SJCRH30 (cell line): Measurements from ENCODE around the gene FXYD2. TPM values are rescaled to one million over a fixed set of nuclear protein-coding genes. Genes with fewer than 3 reads are reported as not detected.

ENCODE experiments used
- DNase-seq, 2 experiments: peaks; one replicate each; pipeline ENCODE4 v3.0.0-alpha.2; 2015 to 2020
- H3K27ac ChIP-seq: fragments of 250-450 bp; sonication (Bioruptor Pico); 2 replicates; pipeline ENCODE4 v1.5.1; 2020; ENCODE audit warnings: mild to moderate bottlenecking, moderate library complexity
- H3K27me3 ChIP-seq: fragments of 250-450 bp; sonication (Bioruptor Pico); 2 replicates; pipeline ENCODE4 v1.5.1; 2020; ENCODE audit warnings: mild to moderate bottlenecking, moderate library complexity
- H3K36me3 ChIP-seq: fragments of 250-450 bp; sonication (Bioruptor Pico); 2 replicates; pipeline ENCODE4 v1.5.1; 2020; ENCODE audit warnings: mild to moderate bottlenecking, moderate library complexity
- H3K4me1 ChIP-seq: fragments of 250-450 bp; sonication (Bioruptor Pico); 2 replicates; pipeline ENCODE4 v1.5.1; 2020; ENCODE audit warnings: mild to moderate bottlenecking, moderate library complexity
- H3K4me3 ChIP-seq: fragments of 250-450 bp; sonication (Bioruptor Pico); 2 replicates; pipeline ENCODE4 v1.5.1; 2020; ENCODE audit warnings: mild to moderate bottlenecking, moderate library complexity
- H3K9me3 ChIP-seq: fragments of 250-450 bp; sonication (Bioruptor Pico); replicated peaks from 2 replicates; pipeline ENCODE4 v1.5.1; 2020; ENCODE audit warnings: mild to moderate bottlenecking, moderate library complexity
- total RNA-seq: library from RNA; depleted of rRNA; stranded (reverse); fragments of >200 nt; shearing (Covaris generic); gene quantifications from 2 replicates; pipeline ENCODE4 v1.2.3, GENCODE V29; 2014

FXYD2 gene
- total RNA-seq, 1 experiment from 2014 or later: 0.14 TPM

DNA sequence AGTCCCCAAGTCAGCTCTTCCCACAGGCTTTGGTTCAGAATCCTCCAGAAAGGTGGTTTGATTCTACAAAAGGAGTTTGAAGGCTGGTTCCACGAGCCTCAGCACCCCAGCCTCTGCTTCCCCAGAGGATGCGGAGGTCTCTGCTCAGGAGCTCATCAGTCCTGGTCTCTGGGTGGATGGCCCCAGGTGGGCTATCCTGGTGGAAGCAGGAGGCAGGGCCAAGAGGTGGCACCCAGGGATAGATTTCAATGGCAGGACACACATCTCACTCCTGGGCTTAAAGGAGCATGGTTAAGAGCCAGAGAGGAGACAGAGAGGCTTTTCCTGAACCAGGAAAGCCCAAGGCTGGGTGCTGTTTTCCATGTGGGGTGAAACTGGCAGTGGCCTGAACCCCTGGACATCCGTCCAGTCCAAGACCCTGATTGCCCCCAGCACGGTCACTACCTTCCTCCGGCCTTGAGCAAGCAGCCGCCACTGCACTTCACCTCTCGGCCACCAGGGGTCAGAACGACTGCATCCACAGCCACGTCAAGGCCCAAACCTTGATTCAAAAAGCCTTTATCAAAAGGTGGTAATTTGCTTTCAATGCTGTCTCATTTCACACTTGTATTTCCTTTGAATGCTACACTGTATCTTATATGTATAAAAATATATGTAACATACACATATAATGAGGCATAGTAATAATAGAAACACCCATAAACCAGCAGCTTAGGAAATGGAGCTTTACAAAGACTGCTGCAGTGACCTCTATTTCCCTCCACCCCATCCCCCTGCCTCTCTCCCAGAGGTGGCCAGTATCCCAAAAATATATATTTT lies 19.3 kb upstream of the FXYD2 start:
- Histone ChIP-seq H3K4me1 (no peaks in the 10 kb centered on the region), H3K36me3 (no peaks in the 10 kb centered on the region; the same call in 1 of the 2 replicates), H3K4me3 (no peak overlapping the region), H3K27ac (no peak overlapping the region), H3K9me3 (no peaks in the 10 kb centered on the region), H3K27me3 (no peaks in the 10 kb centered on the region)
- peak; percentile 48 to 70 for DNase-seq

DNA sequence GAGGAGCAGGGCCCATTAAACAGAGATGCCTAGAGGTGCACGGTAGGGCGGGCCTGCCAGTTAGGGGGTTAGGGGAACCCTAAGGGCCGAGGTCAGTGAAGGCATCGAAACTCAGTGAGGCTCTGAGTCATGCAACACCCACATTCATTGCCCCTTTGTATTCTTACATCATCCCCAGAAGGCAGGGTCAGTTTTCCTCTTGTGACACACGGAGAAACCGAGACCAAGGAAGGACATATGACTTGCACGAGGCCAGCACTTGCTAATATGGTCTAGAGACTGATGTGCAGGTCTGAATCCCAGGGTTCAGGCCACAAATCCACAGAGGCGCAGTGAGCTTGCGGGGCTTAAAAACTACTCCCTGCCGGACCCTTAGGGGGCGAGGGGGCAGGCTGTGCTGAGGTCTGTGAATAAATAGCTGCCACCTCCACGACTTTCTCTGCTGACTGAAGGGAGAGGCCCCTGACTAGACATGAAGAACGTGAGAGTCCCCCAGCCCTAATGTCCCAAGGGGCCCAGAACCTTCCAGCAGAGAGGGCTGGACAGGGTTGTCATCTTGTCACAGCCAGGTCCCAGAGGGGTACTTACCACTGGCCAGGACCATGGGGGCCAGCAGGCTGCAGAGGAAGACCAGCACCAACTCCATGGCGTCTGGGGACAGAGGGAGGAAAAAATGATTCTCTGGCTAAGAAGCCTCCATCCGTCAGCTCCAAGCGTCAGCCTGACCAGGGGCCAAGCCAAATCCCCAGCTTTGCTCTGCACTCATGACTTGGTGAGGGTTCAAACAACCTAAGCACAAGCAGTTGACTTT lies 17.8 kb upstream of the FXYD2 start:
- Histone ChIP-seq H3K27ac (no peak overlapping the region), H3K4me3 (no peak overlapping the region), H3K36me3 (no peaks in the 10 kb centered on the region), H3K9me3 (no peaks in the 10 kb centered on the region), H3K27me3 (no peaks in the 10 kb centered on the region), H3K4me1 (no peaks in the 10 kb centered on the region)
- DNase-seq: no peak

DNA sequence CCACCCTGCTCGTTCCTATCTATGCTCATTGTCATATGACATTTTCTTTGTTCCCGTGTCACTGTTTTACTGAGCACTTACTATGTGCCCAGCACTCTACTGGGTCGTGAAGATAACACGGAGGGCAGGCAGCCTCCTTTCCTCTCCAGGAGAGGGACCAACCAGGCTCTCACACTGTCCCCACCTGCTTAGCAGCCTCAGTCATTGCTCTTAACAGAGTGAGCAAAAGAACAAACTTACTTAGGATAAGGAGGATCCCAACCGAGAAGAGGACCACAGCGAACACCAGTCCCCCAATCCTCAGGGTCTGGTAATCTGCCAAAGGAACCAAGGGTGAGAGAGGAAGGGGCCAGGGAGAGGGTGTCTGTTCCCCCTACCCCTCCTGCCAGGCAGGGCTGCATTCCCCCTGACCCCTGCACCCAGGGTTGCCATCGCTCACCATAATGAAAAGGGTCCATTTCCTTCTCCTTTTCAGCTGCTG lies 17.0 kb upstream of the FXYD2 start:
- Histone ChIP-seq H3K9me3 (no peaks in the 10 kb centered on the region), H3K4me3 (no peak overlapping the region), H3K36me3 (no peaks in the 10 kb centered on the region), H3K27ac (no peak overlapping the region), H3K4me1 (no peaks in the 10 kb centered on the region), H3K27me3 (no peaks in the 10 kb centered on the region)
- no peak for DNase-seq

DNA sequence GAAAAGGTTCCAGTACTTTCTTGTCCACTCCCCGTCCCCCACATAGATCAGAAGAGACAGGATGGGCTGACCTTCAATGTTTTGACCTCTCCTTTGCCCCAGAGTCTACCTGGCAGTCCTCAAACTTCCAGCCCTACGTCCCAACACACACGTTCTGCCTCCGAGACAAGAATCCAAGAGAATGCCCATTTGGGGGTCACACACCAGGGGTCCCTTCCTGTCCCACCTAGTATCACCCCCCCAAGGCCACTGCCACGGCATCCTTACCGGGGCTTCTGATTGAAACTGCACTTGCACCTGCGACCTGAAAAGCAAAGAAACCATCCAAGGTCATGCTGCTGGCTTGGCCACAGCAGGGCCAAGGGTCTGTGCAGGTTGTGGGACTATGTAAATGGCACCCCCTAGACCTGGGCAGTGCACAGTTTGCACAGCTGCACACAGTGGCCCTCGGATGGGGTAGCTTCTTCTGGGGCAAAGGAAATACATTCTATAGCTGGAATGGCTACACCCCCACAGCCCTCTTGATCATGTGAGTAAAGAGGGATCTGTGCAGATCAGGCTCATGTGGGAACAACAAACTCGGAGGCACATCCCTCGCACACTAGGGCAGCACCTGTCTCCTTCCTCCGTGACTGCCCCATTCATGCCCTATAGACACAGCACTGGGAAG lies 16.5 kb upstream of the FXYD2 start:
- H3K4me3 ChIP-seq: no peak overlapping the region
- H3K9me3 ChIP-seq: no peaks in the 10 kb centered on the region
- H3K4me1 ChIP-seq: no peaks in the 10 kb centered on the region
- no peak for DNase-seq
- H3K27me3 ChIP-seq: no peaks in the 10 kb centered on the region
- H3K36me3 ChIP-seq: no peaks in the 10 kb centered on the region
- no peak overlapping the region for H3K27ac ChIP-seq

GRCh38 chr11:117839936-117840813 lies 15.6 kb upstream of the FXYD2 start:
- Histone ChIP-seq H3K27me3 (no peaks in the 10 kb centered on the region), H3K9me3 (no peaks in the 10 kb centered on the region), H3K4me3 (no peak overlapping the region), H3K36me3 (no peaks in the 10 kb centered on the region), H3K27ac (no peak overlapping the region), H3K4me1 (no peaks in the 10 kb centered on the region)
- DNase-seq: no peak

DNA sequence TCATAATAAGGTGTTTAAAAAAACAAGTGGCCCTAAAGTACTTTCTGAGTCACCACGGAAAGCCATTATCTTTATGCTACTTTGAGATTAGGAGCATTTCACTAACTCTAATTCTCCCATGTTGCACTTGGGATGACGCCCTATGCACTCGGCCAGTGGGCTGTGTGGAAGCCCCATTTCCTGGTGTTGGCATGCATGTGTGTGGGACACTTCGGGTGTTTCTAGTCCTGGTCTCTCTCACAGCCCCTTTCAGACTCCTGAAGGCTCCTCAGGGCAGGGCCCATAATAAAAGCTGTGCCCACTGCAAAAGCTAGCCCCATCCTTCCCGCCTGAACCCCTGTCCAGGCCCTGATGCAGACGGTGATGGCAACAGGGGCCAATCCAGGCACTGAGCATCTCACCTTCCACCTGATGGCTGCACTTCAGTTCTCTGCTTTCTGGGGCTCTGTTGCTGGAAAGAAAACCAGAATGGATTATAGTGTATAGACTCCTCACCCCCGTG lies 14.9 kb upstream of the FXYD2 start:
- Histone ChIP-seq H3K36me3 (no peaks in the 10 kb centered on the region), H3K4me3 (no peak overlapping the region), H3K4me1 (no peaks in the 10 kb centered on the region), H3K27ac (no peak overlapping the region), H3K9me3 (no peaks in the 10 kb centered on the region), H3K27me3 (no peaks in the 10 kb centered on the region)
- DNase-seq: no peak

DNA sequence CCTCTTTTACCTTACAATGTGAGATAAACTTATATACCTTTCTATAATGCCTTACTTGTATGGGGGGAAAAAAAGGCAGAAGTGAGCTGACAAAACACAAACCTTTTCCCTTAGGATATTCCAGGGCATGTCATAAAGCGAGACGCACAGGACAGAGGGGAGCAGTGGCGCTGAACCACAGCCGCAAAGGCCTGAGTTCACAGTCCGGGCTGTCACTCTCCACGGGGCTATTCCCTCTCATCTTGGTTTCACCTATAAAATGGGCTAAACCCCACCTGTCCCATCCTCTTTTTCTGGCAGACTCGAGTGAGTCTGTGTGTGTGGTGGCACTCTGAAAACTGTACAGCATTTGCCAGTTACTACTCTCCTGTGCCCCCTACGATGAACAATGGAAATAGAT lies 14.4 kb upstream of the FXYD2 start:
- Histone ChIP-seq H3K4me1 (no peaks in the 10 kb centered on the region), H3K27ac (no peak overlapping the region), H3K27me3 (no peaks in the 10 kb centered on the region), H3K9me3 (no peaks in the 10 kb centered on the region), H3K4me3 (no peak overlapping the region), H3K36me3 (no peaks in the 10 kb centered on the region)
- DNase-seq: no peak

GRCh38 chr11:117837791-117838190 lies 13.2 kb upstream of the FXYD2 start:
- no peak overlapping the region for H3K4me3 ChIP-seq
- no peak overlapping the region for H3K27ac ChIP-seq
- no peaks in the 10 kb centered on the region for H3K36me3 ChIP-seq
- H3K27me3 ChIP-seq: no peaks in the 10 kb centered on the region
- no peak for DNase-seq
- H3K9me3 ChIP-seq: no peaks in the 10 kb centered on the region
- peaks cover 6% of the 10 kb centered on the region; the same call in 1 of the 2 replicates for H3K4me1 ChIP-seq

GRCh38 chr11:117837070-117837776 lies 12.7 kb upstream of the FXYD2 start:
- no peak overlapping the region for H3K27ac ChIP-seq
- no peaks in the 10 kb centered on the region for H3K27me3 ChIP-seq
- peaks cover 6% of the 10 kb centered on the region; the same call in 1 of the 2 replicates for H3K4me1 ChIP-seq
- H3K4me3 ChIP-seq: no peak overlapping the region
- no peaks in the 10 kb centered on the region for H3K9me3 ChIP-seq
- no peaks in the 10 kb centered on the region for H3K36me3 ChIP-seq
- DNase-seq: no peak

DNA sequence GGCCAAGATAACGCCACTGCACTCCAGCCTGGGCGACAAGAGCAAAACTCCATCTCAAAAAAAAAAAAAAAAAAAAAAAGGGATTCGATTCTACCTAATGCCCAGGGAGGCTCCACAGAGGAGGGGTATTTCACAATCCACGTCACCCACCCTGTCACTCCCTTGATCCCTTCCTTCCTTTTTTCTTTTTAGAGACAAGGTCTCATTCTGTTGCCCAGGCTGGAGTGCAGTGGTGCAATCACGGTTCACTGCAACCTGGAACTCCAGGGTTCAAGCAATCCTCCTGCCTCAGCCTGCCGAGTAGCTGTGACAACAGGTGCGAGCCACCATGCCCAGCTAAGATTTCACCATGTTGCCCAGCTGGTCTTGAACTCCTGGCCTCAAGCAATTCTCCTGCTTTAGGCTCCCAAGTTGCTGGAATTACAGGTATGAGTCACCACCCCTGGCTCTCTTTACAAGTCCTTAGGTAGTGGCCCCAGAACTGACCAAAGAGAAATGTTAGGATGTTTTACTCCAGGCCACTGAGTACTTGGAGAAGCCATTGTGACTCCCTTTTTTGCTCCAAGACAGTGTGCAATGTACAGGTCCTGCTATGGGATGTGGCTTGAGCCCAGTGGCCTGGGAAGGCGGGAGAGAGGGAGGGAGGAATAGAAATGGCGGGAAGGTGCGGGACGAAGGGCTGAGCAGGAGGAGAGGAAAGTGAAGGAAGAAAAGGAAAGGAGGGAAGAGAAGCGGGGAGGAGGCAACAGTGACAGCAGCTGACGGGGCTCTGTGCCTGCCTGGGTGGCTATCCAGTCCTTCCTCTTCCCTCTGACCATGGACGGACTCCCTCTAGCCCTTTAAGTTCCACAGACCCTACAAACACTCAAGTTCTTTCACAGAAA lies 11.8 kb upstream of the FXYD2 start:
- no peak for DNase-seq

GRCh38 chr11:117835576-117835975 lies 11.0 kb upstream of the FXYD2 start:
- Histone ChIP-seq H3K4me1 (peaks cover 6% of the 10 kb centered on the region; the same call in 1 of the 2 replicates), H3K27ac (no peak overlapping the region), H3K4me3 (no peak overlapping the region), H3K36me3 (no peaks in the 10 kb centered on the region), H3K27me3 (no peaks in the 10 kb centered on the region), H3K9me3 (no peaks in the 10 kb centered on the region)
- DNase-seq: no peak

More for the DNA sequence above, 11.8 kb upstream of the FXYD2 start:
- H3K4me3 ChIP-seq: no peak overlapping the region
- H3K4me1 ChIP-seq: peaks cover 6% of the 10 kb centered on the region; the same call in 1 of the 2 replicates
- no peak overlapping the region for H3K27ac ChIP-seq
- no peaks in the 10 kb centered on the region for H3K9me3 ChIP-seq
- H3K36me3 ChIP-seq: no peaks in the 10 kb centered on the region
- H3K27me3 ChIP-seq: no peaks in the 10 kb centered on the region

- no peak for DNase-seq
Observed at GRCh38 chr11:117834838-117835443, 10.4 kb upstream of the FXYD2 start.

More at GRCh38 chr11:117834838-117835443, 10.4 kb upstream of the FXYD2 start:
- Histone ChIP-seq H3K36me3 (no peaks in the 10 kb centered on the region), H3K27ac (no peak overlapping the region), H3K4me3 (no peak overlapping the region), H3K4me1 (peaks cover 6% of the 10 kb centered on the region; the same call in 1 of the 2 replicates), H3K27me3 (no peaks in the 10 kb centered on the region), H3K9me3 (no peaks in the 10 kb centered on the region)
